Mesothelial cell of epicardium (in vitro differentiated cells): ENCODE measurements around the gene SAP30L. TPM values are rescaled to one million over a fixed set of nuclear protein-coding genes. Genes with fewer than 3 reads are reported as not detected.
A peak's percentile ranks its signal among the peaks of the same experiment; 100 is the strongest.

Experiments used
- DNase-seq, 2 experiments: peaks; one replicate each; pipeline ENCODE4 v3.0.0; 2021; ENCODE audit warnings: low spot score in 2 of 2; ENCODE audit not compliant: unreplicated experiment in 2 of 2
- H3K27ac Mint-ChIP-seq: 2 replicates; pipeline ENCODE4 v1.8.0; 2021; ENCODE audit warnings: mixed read lengths
- H3K27me3 Mint-ChIP-seq: 2 replicates; pipeline ENCODE4 v1.8.0; 2021; ENCODE audit warnings: low read depth, mixed read lengths
- H3K36me3 Mint-ChIP-seq: 2 replicates; pipeline ENCODE4 v1.8.0; 2021; ENCODE audit warnings: mixed read lengths
- H3K4me1 Mint-ChIP-seq: 2 replicates; pipeline ENCODE4 v1.8.0; 2021; ENCODE audit warnings: mixed read lengths
- H3K4me3 Mint-ChIP-seq: 2 replicates; pipeline ENCODE4 v1.8.0; 2021; ENCODE audit warnings: mild to moderate bottlenecking, moderate library complexity, mixed read lengths
- H3K9me3 Mint-ChIP-seq: 2 replicates; pipeline ENCODE4 v1.8.0; 2021; ENCODE audit warnings: mixed read lengths
- CTCF ChIP-seq: fragments of 200-600 bp; sonication (generic); IDR thresholded peaks from one replicate; pipeline ENCODE4 v1.5.0; 2021; ENCODE audit warnings: antibody characterized with exemption; ENCODE audit not compliant: unreplicated experiment
- total RNA-seq: library from RNA; stranded (reverse); gene quantifications from 3 replicates; pipeline ENCODE4 v1.2.1, GENCODE V29; 2021

SAP30L gene
- total RNA-seq, 1 donor from 2014 or later: 36.2 TPM

DNA sequence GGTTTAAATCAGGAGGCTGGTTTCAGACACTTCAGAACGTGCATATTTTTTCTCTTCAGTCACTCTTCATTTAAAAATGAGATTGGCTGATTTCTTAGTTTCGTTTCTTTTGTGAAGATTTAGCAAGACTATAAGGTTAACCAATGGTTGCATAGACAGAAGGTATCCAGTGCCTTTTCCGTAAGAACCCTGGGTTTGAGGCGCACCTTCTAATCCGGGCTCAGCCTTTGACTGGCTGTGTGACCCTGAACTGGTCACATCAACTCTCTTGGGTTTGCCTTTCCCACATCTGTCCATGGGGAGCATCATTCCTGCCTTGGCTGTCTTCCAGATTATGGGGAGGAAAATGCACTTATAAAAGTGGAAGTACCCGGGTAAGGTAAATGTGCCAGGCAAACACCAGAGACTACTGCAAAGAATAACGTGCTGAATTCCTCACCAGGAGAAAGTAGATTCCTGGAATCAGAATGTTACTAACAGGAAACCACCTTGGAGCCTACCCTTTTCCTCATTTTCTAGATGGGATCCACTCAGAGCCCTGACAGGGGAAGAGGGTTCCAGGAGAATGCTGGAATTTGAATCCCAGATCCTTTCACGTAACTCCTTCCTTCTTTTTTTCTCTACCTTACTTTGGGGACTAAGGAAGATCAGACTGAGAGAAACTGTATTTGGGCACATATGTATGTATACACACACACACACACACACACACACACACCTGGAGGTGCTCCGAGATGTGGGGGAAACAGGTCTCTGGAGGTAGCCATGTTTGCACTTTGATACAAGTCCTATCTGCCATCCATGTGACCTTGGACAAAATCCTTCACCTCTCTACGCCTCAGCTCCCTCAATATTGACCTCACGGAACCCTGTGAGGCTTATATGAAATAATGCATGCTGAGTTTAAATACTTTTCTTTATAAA lies 25.4 kb downstream of the SAP30L start:
- no peak overlapping the region for H3K4me3 Mint-ChIP-seq
- H3K4me1 Mint-ChIP-seq: peaks cover 61% of the 10 kb centered on the region
- H3K9me3 Mint-ChIP-seq: no peaks in the 10 kb centered on the region
- TF ChIP-seq CTCF: no peak
- H3K36me3 Mint-ChIP-seq: peaks cover 3% of the 10 kb centered on the region
- no peak for DNase-seq
- H3K27me3 Mint-ChIP-seq: peaks cover 43% of the 10 kb centered on the region
- peak overlapping the region; percentile 21 for H3K27ac Mint-ChIP-seq

GRCh38 chr5:154472871-154473580 lies 27.2 kb downstream of the SAP30L start:
- peaks cover 3% of the 10 kb centered on the region for H3K36me3 Mint-ChIP-seq
- H3K27me3 Mint-ChIP-seq: peaks cover 54% of the 10 kb centered on the region
- no peak for DNase-seq
- H3K27ac Mint-ChIP-seq: peak overlapping the region; percentile 81
- TF ChIP-seq CTCF: no peak
- no peaks in the 10 kb centered on the region for H3K9me3 Mint-ChIP-seq
- peaks cover 64% of the 10 kb centered on the region for H3K4me1 Mint-ChIP-seq
- H3K4me3 Mint-ChIP-seq: peak overlapping the region; percentile 81

- Mint-ChIP-seq H3K9me3 (no peaks in the 10 kb centered on the region), H3K36me3 (peaks cover 3% of the 10 kb centered on the region), H3K4me3 (peak overlapping the region; percentile 81), H3K4me1 (peaks cover 62% of the 10 kb centered on the region), H3K27ac (peak overlapping the region; percentile 76), H3K27me3 (peaks cover 54% of the 10 kb centered on the region)
- no peak for TF ChIP-seq CTCF
- peak in 1 of 2 experiments; percentile 43 for DNase-seq
Observed at GRCh38 chr5:154473581-154474283, 27.9 kb downstream of the SAP30L start.

GRCh38 chr5:154474396-154475334 lies 28.9 kb downstream of the SAP30L start:
- no peak for DNase-seq
- Mint-ChIP-seq H3K4me3 (peak overlapping the region; percentile 81), H3K27ac (peak overlapping the region; percentile 76), H3K4me1 (peaks cover 69% of the 10 kb centered on the region), H3K9me3 (no peaks in the 10 kb centered on the region), H3K36me3 (peaks cover 3% of the 10 kb centered on the region), H3K27me3 (peaks cover 61% of the 10 kb centered on the region)
- TF ChIP-seq CTCF: no peak
